CD14-positive monocyte (primary cell): ENCODE data around the gene HOXD8. TPM values are rescaled to one million over a fixed set of nuclear protein-coding genes. Genes with fewer than 3 reads are reported as not detected.

Experiments
- DNase-seq, 3 donors: peaks; one replicate each; pipeline ENCODE4 v3.0.0-alpha.2; 2011 to 2022
- H2AFZ ChIP-seq: 2 replicates; pipeline ENCODE4 v1.6.0; 2012; ENCODE audit warnings: mild to moderate bottlenecking, low read depth, low read length, inconsistent platforms; ENCODE audit not compliant: insufficient read depth, poor library complexity, severe bottlenecking
- H3K27ac ChIP-seq, 2 donors: 1 replicate in 1 of 2; 2 replicates in 1 of 2; pipeline ENCODE4 v1.5.1; 2012 to 2013; ENCODE audit warnings: low read length in 2 of 2, control low read depth in 1 of 2, inconsistent platforms in 1 of 2, low read depth in 1 of 2, mild to moderate bottlenecking in 1 of 2
- H3K27me3 ChIP-seq, 2 donors: one replicate each; pipeline versions ENCODE4 v1.6.0 to v1.6.1; 2011 to 2013; ENCODE audit warnings: low read length in 2 of 2; ENCODE audit not compliant: control insufficient read depth in 2 of 2, insufficient read depth in 2 of 2
- H3K36me3 ChIP-seq, 2 donors: replicated peaks in 1 of 2; 1 replicate in 1 of 2; 2 replicates in 1 of 2; pipeline versions ENCODE4 v1.5.1 to v1.6.1; 2012 to 2013; ENCODE audit warnings: low read length in 2 of 2, control low read depth in 1 of 2, inconsistent platforms in 1 of 2, mild to moderate bottlenecking in 1 of 2; ENCODE audit not compliant: insufficient read depth in 2 of 2, control insufficient read depth in 1 of 2
- H3K4me1 ChIP-seq, 2 donors: 1 replicate in 1 of 2; 2 replicates in 1 of 2; pipeline versions ENCODE4 v1.5.1 to v1.6.1; 2012 to 2013; ENCODE audit warnings: low read length in 2 of 2, control low read depth in 1 of 2, inconsistent platforms in 1 of 2, mild to moderate bottlenecking in 1 of 2, moderate library complexity in 1 of 2; ENCODE audit not compliant: insufficient read depth in 2 of 2, control insufficient read depth in 1 of 2
- H3K4me2 ChIP-seq: replicated peaks from 2 replicates; pipeline ENCODE3; 2012; ENCODE audit warnings: low read length, moderate library complexity, mild to moderate bottlenecking; ENCODE audit not compliant: poor library complexity, severe bottlenecking; ENCODE audit errors: extremely low read depth
- H3K4me3 ChIP-seq, 3 experiments: fragments of 200-600 bp in 1 of 3; sonication (generic) in 1 of 3; replicated peaks in 1 of 3; 1 replicate in 2 of 3; 2 replicates in 1 of 3; pipeline ENCODE4 v1.5.1; 2011 to 2013; ENCODE audit warnings: low read length in 3 of 3, mild to moderate bottlenecking in 3 of 3, control low read depth in 2 of 3, low read depth in 2 of 3, inconsistent platforms in 1 of 3, moderate library complexity in 1 of 3
- H3K79me2 ChIP-seq: 2 replicates; pipeline ENCODE4 v1.6.0; 2012; ENCODE audit warnings: mild to moderate bottlenecking, control low read depth, inconsistent platforms, low read length, moderate library complexity; ENCODE audit not compliant: insufficient read depth
- H3K9ac ChIP-seq: 2 replicates; pipeline ENCODE4 v1.6.0; 2017; ENCODE audit warnings: low read length, mild to moderate bottlenecking; ENCODE audit not compliant: insufficient read depth, poor library complexity, severe bottlenecking
- H3K9me3 ChIP-seq, 2 donors: replicated peaks in 1 of 2; 1 replicate in 1 of 2; 2 replicates in 1 of 2; pipeline versions ENCODE4 v1.5.1 to v1.6.1; 2012 to 2013; ENCODE audit warnings: low read length in 2 of 2, control low read depth in 1 of 2; ENCODE audit not compliant: control insufficient read depth in 1 of 2, insufficient read depth in 1 of 2
- H4K20me1 ChIP-seq: 2 replicates; pipeline ENCODE4 v1.6.0; 2012; ENCODE audit warnings: mild to moderate bottlenecking, low read length, control low read depth, moderate library complexity; ENCODE audit not compliant: insufficient read depth
- H3K27ac Mint-ChIP-seq, 7 donors: one replicate each; pipeline ENCODE4 v1.8.0; 2020; ENCODE audit warnings: mild to moderate bottlenecking in 7 of 7, mixed read lengths in 7 of 7, moderate library complexity in 6 of 7, inconsistent platforms in 2 of 7
- H3K27me3 Mint-ChIP-seq, 3 donors: one replicate each; pipeline ENCODE4 v1.8.0; 2021 to 2022; ENCODE audit warnings: low read depth in 3 of 3, mild to moderate bottlenecking in 3 of 3, mixed read lengths in 3 of 3, moderate library complexity in 3 of 3, inconsistent platforms in 1 of 3
- H3K36me3 Mint-ChIP-seq, 2 donors: one replicate each; pipeline ENCODE4 v1.8.0; 2020; ENCODE audit warnings: mixed read lengths in 2 of 2, inconsistent platforms in 1 of 2, mild to moderate bottlenecking in 1 of 2
- H3K4me1 Mint-ChIP-seq: one replicate; pipeline ENCODE4 v1.8.0; 2020; ENCODE audit warnings: mild to moderate bottlenecking, mixed read lengths
- H3K4me3 Mint-ChIP-seq, 2 donors: one replicate each; pipeline ENCODE4 v1.8.0; 2020; ENCODE audit warnings: mild to moderate bottlenecking in 2 of 2, mixed read lengths in 2 of 2, moderate library complexity in 1 of 2
- H3K9me3 Mint-ChIP-seq, 7 donors: one replicate each; pipeline ENCODE4 v1.8.0; 2020 to 2022; ENCODE audit warnings: mixed read lengths in 7 of 7, mild to moderate bottlenecking in 6 of 7, moderate library complexity in 6 of 7, inconsistent platforms in 2 of 7
- CTCF ChIP-seq: fragments of 200-600 bp; IDR thresholded peaks from one replicate; pipeline ENCODE4 v1.8.0; 2022; ENCODE audit warnings: antibody characterized with exemption, mild to moderate bottlenecking
- WGBS: methylation state at CpG from one replicate; pipeline ENCODE4 v1.1.5; 2013; ENCODE audit warnings: missing lambda C conversion rate; ENCODE audit not compliant: insufficient coverage; 5-methylcytosine and 5-hydroxymethylcytosine counted together
- intact Hi-C, 2 donors: fragments of 100-400 bp; cut with micrococcal nuclease; formaldehyde crosslinking; loops; one replicate each; pipeline versions ENCODE4 v1.15.0 to v1.15.1; 2023
- polyA plus RNA-seq, 3 donors: library from polyadenylated mRNA; depleted of rRNA in 1 of 3; unstranded in 2 of 3; stranded (reverse) in 1 of 3; fragments of 300-500 nt in 2 of 3; fragments of >200 nt in 1 of 3; fragmentation: Illumina TruSeq in 2 of 3; gene quantifications; 1 replicate in 2 of 3; 2 replicates in 1 of 3; pipeline ENCODE4 v1.2.3, GENCODE V29; 2012 to 2021

Gene HOXD8
- polyA plus RNA-seq, 3 donors = not detected

GRCh38 chr2:176174824-176175708, 45.6 kb downstream of the HOXD8 start:
- H3K4me3 ChIP-seq = no peak overlapping the region
- H3K4me1 ChIP-seq = no peaks in the 10 kb centered on the region
- 9% methylated on average over 43 of the region's 47 CpGs for WGBS
- H3K79me2 ChIP-seq = no peaks in the 10 kb centered on the region
- H3K27ac ChIP-seq = no peak overlapping the region
- no peak for DNase-seq
- TF ChIP-seq CTCF = no peak
- Mint-ChIP-seq H3K36me3 (no peaks in the 10 kb centered on the region), H3K9me3 (peaks cover 0 to 35% (median 15%) of the 10 kb centered on the region in 7 donors), H3K4me1 (peaks cover 7% of the 10 kb centered on the region), H3K27ac (no peak overlapping the region), H3K4me3 (peak overlapping the region in 1 of 2 donors; percentile 61), H3K27me3 (peaks cover 98 to 100% (median 100%) of the 10 kb centered on the region in 3 donors)
- H3K4me2 ChIP-seq = no peak overlapping the region
- no peaks in the 10 kb centered on the region for H3K36me3 ChIP-seq
- intact Hi-C loops = no loop called here
- peaks cover 92 to 100% of the 10 kb centered on the region in 2 donors for H3K27me3 ChIP-seq
- H2AFZ ChIP-seq = no peak overlapping the region
- H3K9ac ChIP-seq = no peak overlapping the region
- H3K9me3 ChIP-seq = peaks cover 0 to 46% of the 10 kb centered on the region in 2 donors
- no peaks in the 10 kb centered on the region for H4K20me1 ChIP-seq

GRCh38 chr2:176175709-176176607, 46.5 kb downstream of the HOXD8 start:
- Histone ChIP-seq H3K9ac (no peak overlapping the region), H3K27ac (no peak overlapping the region), H4K20me1 (no peaks in the 10 kb centered on the region), H3K79me2 (no peaks in the 10 kb centered on the region), H3K4me1 (no peaks in the 10 kb centered on the region), H3K27me3 (peaks cover 92 to 100% of the 10 kb centered on the region in 2 donors), H3K9me3 (peaks cover 0 to 49% of the 10 kb centered on the region in 2 donors), H2AFZ (no peak overlapping the region), H3K36me3 (no peaks in the 10 kb centered on the region), H3K4me3 (no peak overlapping the region), H3K4me2 (no peak overlapping the region)
- Mint-ChIP-seq H3K4me1 (peaks cover 7% of the 10 kb centered on the region), H3K27ac (no peak overlapping the region), H3K36me3 (no peaks in the 10 kb centered on the region), H3K9me3 (peaks cover 0 to 35% (median 15%) of the 10 kb centered on the region in 7 donors), H3K27me3 (peaks cover 97 to 100% (median 98%) of the 10 kb centered on the region in 3 donors), H3K4me3 (peak overlapping the region in 1 of 2 donors; percentile 78)
- intact Hi-C loops = no loop called here
- no peak for TF ChIP-seq CTCF
- WGBS = 17% methylated on average over 2 of the region's 7 CpGs
- DNase-seq = no peak
